GM10248 (cell line): ENCODE results near the gene MYH10.

ENCODE experiments used
- CTCF ChIA-PET: fragments of 300-600 bp; sonication (Branson Sonifier 250); formaldehyde crosslinking; extraction: SDS; loops from one replicate; lab custom pipeline; 2021; ENCODE audit warnings: antibody characterized with exemption; lab: Yijun Ruan, JAX
- POLR2A ChIA-PET: fragments of 350-650 bp; sonication (Branson Sonifier 250); formaldehyde crosslinking; extraction: SDS; loops from one replicate; lab custom pipeline; 2020; ENCODE audit warnings: antibody characterized with exemption; lab: Yijun Ruan, JAX
- DNase-seq: peaks from one replicate; pipeline ENCODE4 v3.0.0; 2012; ENCODE audit errors: extremely low spot score
- TF ChIP-seq, protein P1 (sequence below): IDR thresholded peaks from 2 replicates; pipeline ENCODE4 v1.5.1; 2012; ENCODE audit warnings: mild to moderate bottlenecking, low read depth; ENCODE audit errors: extremely low read depth, missing control alignments, control extremely low read depth

MYH10 gene

DNA sequence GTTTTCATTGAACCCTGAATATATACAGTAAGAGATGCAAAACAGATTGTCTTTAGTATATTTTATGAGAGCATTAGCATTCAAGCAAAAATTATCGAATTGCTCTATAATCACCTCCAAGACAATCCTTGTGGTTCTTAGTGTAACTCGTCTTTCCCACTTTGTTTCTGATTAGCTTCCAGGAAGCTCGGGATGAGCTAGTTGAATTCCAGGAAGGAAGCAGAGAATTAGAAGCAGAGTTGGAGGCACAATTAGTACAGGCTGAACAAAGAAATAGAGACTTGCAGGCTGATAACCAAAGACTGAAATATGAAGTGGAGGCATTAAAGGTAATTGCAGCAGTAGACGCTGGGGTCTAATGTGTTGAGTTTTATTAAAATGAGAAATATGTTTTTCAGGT, 185.0 kb downstream of the MYH10 start:
- DNase-seq: no peak
- ChIA-PET CTCF (interaction anchor here (1.0 kb wide), 1 partner anchor 24 kb away, joined by 3 read pairs; no protein-coding TSS in a partner anchor), POLR2A (no interaction called here)
- TF ChIP-seq, protein P1, sequence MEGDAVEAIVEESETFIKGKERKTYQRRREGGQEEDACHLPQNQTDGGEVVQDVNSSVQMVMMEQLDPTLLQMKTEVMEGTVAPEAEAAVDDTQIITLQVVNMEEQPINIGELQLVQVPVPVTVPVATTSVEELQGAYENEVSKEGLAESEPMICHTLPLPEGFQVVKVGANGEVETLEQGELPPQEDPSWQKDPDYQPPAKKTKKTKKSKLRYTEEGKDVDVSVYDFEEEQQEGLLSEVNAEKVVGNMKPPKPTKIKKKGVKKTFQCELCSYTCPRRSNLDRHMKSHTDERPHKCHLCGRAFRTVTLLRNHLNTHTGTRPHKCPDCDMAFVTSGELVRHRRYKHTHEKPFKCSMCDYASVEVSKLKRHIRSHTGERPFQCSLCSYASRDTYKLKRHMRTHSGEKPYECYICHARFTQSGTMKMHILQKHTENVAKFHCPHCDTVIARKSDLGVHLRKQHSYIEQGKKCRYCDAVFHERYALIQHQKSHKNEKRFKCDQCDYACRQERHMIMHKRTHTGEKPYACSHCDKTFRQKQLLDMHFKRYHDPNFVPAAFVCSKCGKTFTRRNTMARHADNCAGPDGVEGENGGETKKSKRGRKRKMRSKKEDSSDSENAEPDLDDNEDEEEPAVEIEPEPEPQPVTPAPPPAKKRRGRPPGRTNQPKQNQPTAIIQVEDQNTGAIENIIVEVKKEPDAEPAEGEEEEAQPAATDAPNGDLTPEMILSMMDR: no peak

GRCh38 chr17:8444494-8444893, 186.0 kb downstream of the MYH10 start:
- TF ChIP-seq, protein P1: no peak
- POLR2A ChIA-PET: no interaction called here
- CTCF ChIA-PET: interaction anchor here (1.5 kb wide), 1 partner anchor 61 kb away, joined by 3 read pairs; no protein-coding TSS in a partner anchor
- no peak for DNase-seq

DNA sequence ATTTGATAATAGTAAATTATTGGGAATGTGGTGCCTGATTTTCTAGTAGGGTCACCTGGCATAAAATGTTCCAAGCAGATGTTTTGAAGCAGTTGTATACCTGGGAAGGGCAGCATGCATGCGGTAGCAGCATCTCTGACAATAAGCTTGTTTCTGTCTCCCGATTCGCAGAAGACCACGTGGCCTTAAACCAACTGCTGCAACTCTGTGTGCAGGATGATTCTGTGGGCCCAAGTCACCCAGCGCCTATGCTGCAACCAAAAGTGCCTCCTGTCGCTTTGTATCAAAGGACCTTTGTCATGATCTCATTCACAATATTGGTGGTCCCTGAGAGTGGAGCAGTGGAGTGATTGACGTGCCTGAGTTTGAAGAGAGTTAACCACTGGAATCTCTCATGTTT, 186.8 kb downstream of the MYH10 start:
- DNase-seq: no peak
- TF ChIP-seq, protein P1: no peak
- CTCF ChIA-PET: interaction anchor here (1.5 kb wide), 1 partner anchor 60 kb away, joined by 3 read pairs; no protein-coding TSS in a partner anchor
- POLR2A ChIA-PET: no interaction called here

- TF ChIP-seq, protein P1: no peak
- ChIA-PET CTCF (no interaction called here), POLR2A (no interaction called here)
- no peak for DNase-seq
These were observed 188.2 kb downstream of the MYH10 start for GRCh38 chr17:8442310-8442709.

GRCh38 chr17:8441690-8442089, 188.8 kb downstream of the MYH10 start:
- POLR2A ChIA-PET: interaction anchor here (0.6 kb wide), 1 partner anchor 58 kb away, joined by 3 read pairs; no protein-coding TSS in a partner anchor
- DNase-seq: no peak
- TF ChIP-seq, protein P1: no peak
- CTCF ChIA-PET: no interaction called here

DNA sequence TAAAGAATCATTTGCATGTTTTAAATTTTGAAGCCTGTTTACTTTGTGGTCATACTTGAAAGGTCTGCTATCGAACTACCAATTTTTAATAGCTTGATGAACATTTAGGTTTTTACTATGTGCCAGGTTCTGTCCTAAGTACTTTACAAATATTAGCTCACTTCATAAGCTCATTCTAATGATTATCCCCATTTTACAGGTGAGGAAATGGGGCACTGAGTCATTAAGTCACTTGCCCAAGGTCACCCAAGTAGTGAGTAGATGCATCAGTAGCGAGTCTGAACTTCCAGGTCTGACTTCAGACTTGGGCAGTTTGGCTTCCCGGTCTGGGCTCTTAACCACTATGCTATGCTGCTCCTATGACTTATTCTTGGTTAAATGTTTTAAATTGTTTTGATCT, 190.8 kb downstream of the MYH10 start:
- DNase-seq: no peak
- ChIA-PET POLR2A (interaction anchor here (0.7 kb wide), 1 partner anchor 1224 kb away, joined by 5 read pairs; no protein-coding TSS in a partner anchor), CTCF (interaction anchor here (0.7 kb wide), 1 partner anchor 139 kb away, joined by 3 read pairs; no protein-coding TSS in a partner anchor)
- TF ChIP-seq, protein P1: no peak
